ENCODE results near the gene ITPA. TPM values are rescaled to one million over a fixed set of nuclear protein-coding genes. Genes with fewer than 3 reads are reported as not detected.

ITPA gene
- total RNA-seq, 1 experiment from 2014 or later = 104 TPM

GRCh38 chr20:3245711-3246110 is 36.4 kb downstream of the ITPA start (continued):
- TF ChIP-seq ELF4 (CRISPR knock-in tag; IDR thresholded peaks at IDR 0.05; ENCODE audit: low read depth) = no peak
- no peak for TF ChIP-seq FOXJ3 (CRISPR knock-in tag; IDR thresholded peaks at IDR 0.05; ENCODE audit: borderline replicate concordance)
- TF ChIP-seq ZNF423 (CRISPR knock-in tag; IDR thresholded peaks at IDR 0.05) = no peak
- no peak for TF ChIP-seq SMAD3 (CRISPR knock-in tag; IDR thresholded peaks at IDR 0.05; ENCODE audit: borderline replicate concordance)
- TF ChIP-seq TP53 (CRISPR knock-in tag; IDR thresholded peaks at IDR 0.05) = no peak
- no peak for TF ChIP-seq ZMAT4 (CRISPR knock-in tag; IDR thresholded peaks at IDR 0.05)
- no peak for TF ChIP-seq NR1H2 (CRISPR knock-in tag; IDR thresholded peaks at IDR 0.05)
- no peak for TF ChIP-seq ATF6 (CRISPR knock-in tag; IDR thresholded peaks at IDR 0.05)
- no peak for TF ChIP-seq GABPB1 (CRISPR knock-in tag; IDR thresholded peaks at IDR 0.05)
- TF ChIP-seq ZNF219 (CRISPR knock-in tag; IDR thresholded peaks at IDR 0.05; ENCODE audit: borderline replicate concordance) = no peak
- no peak for TF ChIP-seq NR2C2 (CRISPR knock-in tag; IDR thresholded peaks at IDR 0.05)

- ChIA-PET CTCF (interaction anchor here (3.2 to 8.8 kb wide), 3 partner anchors 28 to 70 kb away, joined by 30 to 92 read pairs (median 46); no protein-coding TSS in a partner anchor), POLR2A (no interaction called here)
- no peaks in the 10 kb centered on the region for H3K9me3 Mint-ChIP-seq
- DNase-seq (ENCODE audit: low spot score) = no peak
- no peaks in the 10 kb centered on the region for H3K36me3 Mint-ChIP-seq
- H3K27me3 Mint-ChIP-seq (ENCODE audit: low read depth) = peaks cover 46% of the 10 kb centered on the region
- ATAC-seq = no peak
- H3K4me3 Mint-ChIP-seq = no peak overlapping the region
- H3K27ac Mint-ChIP-seq = no peak overlapping the region
- H3K4me1 Mint-ChIP-seq = peaks cover 22% of the 10 kb centered on the region
- TF ChIP-seq GABPB1 (CRISPR knock-in tag; IDR thresholded peaks at IDR 0.05) = no peak
- TF ChIP-seq HMGA2 (CRISPR knock-in tag; IDR thresholded peaks at IDR 0.05) = no peak
- no peak for TF ChIP-seq ZNF416 (CRISPR knock-in tag; IDR thresholded peaks at IDR 0.05)
- no peak for TF ChIP-seq PREB (CRISPR knock-in tag; IDR thresholded peaks at IDR 0.05; ENCODE audit: borderline replicate concordance)
- TF ChIP-seq ZNF281 (CRISPR knock-in tag; IDR thresholded peaks at IDR 0.05) = no peak
- no peak for TF ChIP-seq MXD4 (CRISPR knock-in tag; IDR thresholded peaks at IDR 0.05; ENCODE audit: borderline replicate concordance)
- no peak for TF ChIP-seq KAT7 (CRISPR knock-in tag; IDR thresholded peaks at IDR 0.05; ENCODE audit: borderline replicate concordance)
- TF ChIP-seq RELA (CRISPR knock-in tag; IDR thresholded peaks at IDR 0.05; ENCODE audit: borderline replicate concordance) = no peak
- no peak for TF ChIP-seq ZNF317 (CRISPR knock-in tag; IDR thresholded peaks at IDR 0.05; ENCODE audit: borderline replicate concordance, low read depth)
- no peak for TF ChIP-seq ERG (CRISPR knock-in tag; IDR thresholded peaks at IDR 0.05)
- TF ChIP-seq E2F4 (CRISPR knock-in tag; IDR thresholded peaks at IDR 0.05; ENCODE audit: borderline replicate concordance, low read depth) = no peak
- TF ChIP-seq CDX4 (CRISPR knock-in tag; IDR thresholded peaks at IDR 0.05; ENCODE audit: borderline replicate concordance) = no peak
- TF ChIP-seq JUN (CRISPR knock-in tag; IDR thresholded peaks at IDR 0.05) = no peak
- TF ChIP-seq ZNF425 (CRISPR knock-in tag; conservative IDR thresholded peaks at IDR 0.05) = no peak
These were observed 37.4 kb downstream of the ITPA start for GRCh38 chr20:3246682-3247081.
